ENCODE data around the gene NECAB2. TPM values are rescaled to one million over a fixed set of nuclear protein-coding genes. Genes with fewer than 3 reads are reported as not detected.

NECAB2 gene
- total and polyA plus RNA-seq, 2 experiments from 2014 or later, result 1.6 to 5.1 TPM

DNA sequence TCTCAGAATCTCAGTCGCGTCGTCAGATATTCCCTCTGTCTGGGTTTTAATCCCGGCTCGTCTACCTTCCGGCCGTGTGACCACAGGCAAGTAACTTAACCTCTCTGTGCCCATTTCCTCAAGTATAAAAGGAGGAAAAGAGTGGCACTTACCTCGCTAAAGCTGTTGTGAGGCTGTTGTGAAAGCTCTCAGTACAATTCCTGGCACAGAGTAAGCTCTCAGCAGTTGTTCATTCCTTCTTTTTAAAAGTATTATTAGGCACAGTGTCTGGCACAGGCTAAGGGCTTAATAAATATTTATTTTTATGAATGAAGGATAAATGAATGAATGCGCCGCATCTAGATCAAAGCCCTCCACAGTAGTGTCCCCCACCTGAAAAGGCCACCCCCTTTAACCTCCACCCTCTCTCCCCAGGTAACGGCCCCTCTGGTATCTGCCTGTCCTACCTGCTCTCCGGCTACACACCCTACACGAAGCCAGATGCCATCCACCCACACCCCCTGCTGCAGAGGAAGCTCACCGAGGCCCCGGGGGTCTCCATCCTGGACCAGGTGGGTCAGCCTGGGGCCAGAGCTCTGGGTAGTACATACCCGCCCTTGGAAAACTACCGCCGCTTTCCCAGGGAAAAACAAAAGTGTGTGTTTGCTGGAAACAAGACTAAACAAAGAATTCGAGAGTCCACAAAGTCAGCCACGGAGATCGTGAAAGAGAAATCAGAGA, 9.0 kb upstream of the NECAB2 start (continued):
- TF ChIP-seq ZNF331 (CRISPR knock-in tag; IDR thresholded peaks at IDR 0.05; ENCODE audit: low read depth) (no peak), EZH2 (IDR thresholded peaks at IDR 0.05; ENCODE audit: low read depth, unreplicated experiment) (no peak)

- Mint-ChIP-seq H3K9me3 (no peaks in the 10 kb centered on the region), H3K27ac (no peak overlapping the region), H3K4me3 (no peak overlapping the region), H3K27me3 (ENCODE audit: insufficient read depth, low read depth, poor library complexity) (no peaks in the 10 kb centered on the region), H3K36me3 (ENCODE audit: low read depth) (no peaks in the 10 kb centered on the region), H3K4me1 (no peaks in the 10 kb centered on the region)
- Histone ChIP-seq H3K4me3 (no peak overlapping the region), H4K20me1 (replicated peaks; ENCODE audit: insufficient read depth) (no peaks in the 10 kb centered on the region), H3K4me2 (no peak overlapping the region), H3K36me3 (ENCODE audit: insufficient read depth) (no peaks in the 10 kb centered on the region), H3K27me3 (ENCODE audit: insufficient read depth) (no peaks in the 10 kb centered on the region), H3K4me1 (ENCODE audit: insufficient read depth) (no peaks in the 10 kb centered on the region), H2AFZ (no peak overlapping the region), H3F3A (replicated peaks; ENCODE audit: low read depth) (no peaks in the 10 kb centered on the region), H3K79me2 (replicated peaks; ENCODE audit: insufficient read depth) (no peaks in the 10 kb centered on the region), H3K9me2 (ENCODE audit: insufficient read depth) (no peaks in the 10 kb centered on the region), H3K27ac (ENCODE audit: low read depth) (no peak overlapping the region)
- DNase-seq (ENCODE audit: low spot score), result no peak
- no peak for ATAC-seq
- TF ChIP-seq REST (IDR thresholded peaks at IDR 0.05; ENCODE audit: unreplicated experiment) (no peak), EZH2 (IDR thresholded peaks at IDR 0.05; ENCODE audit: low read depth, unreplicated experiment) (no peak), POLR2AphosphoS5 (IDR thresholded peaks at IDR 0.05; ENCODE audit: low read depth) (no peak)
Measured at GRCh38 chr16:83959656-83960434, 8.2 kb upstream of the NECAB2 start.

GRCh38 chr16:83960521-83961249, 7.4 kb upstream of the NECAB2 start:
- H3F3A ChIP-seq (replicated peaks; ENCODE audit: low read depth), result no peaks in the 10 kb centered on the region
- no peaks in the 10 kb centered on the region for H3K4me1 ChIP-seq (ENCODE audit: insufficient read depth)
- Mint-ChIP-seq H3K27me3 (ENCODE audit: insufficient read depth, low read depth, poor library complexity) (peaks cover 2% of the 10 kb centered on the region), H3K4me3 (no peak overlapping the region), H3K4me1 (no peaks in the 10 kb centered on the region), H3K27ac (no peak overlapping the region), H3K9me3 (no peaks in the 10 kb centered on the region), H3K36me3 (ENCODE audit: low read depth) (no peaks in the 10 kb centered on the region)
- no peaks in the 10 kb centered on the region for H3K36me3 ChIP-seq (ENCODE audit: insufficient read depth)
- H2AFZ ChIP-seq, result no peak overlapping the region
- ATAC-seq (no peak), DNase-seq (ENCODE audit: low spot score) (no peak)
- no peak overlapping the region for H3K27ac ChIP-seq (ENCODE audit: low read depth)
- no peaks in the 10 kb centered on the region for H4K20me1 ChIP-seq (replicated peaks; ENCODE audit: insufficient read depth)
- H3K79me2 ChIP-seq (replicated peaks; ENCODE audit: insufficient read depth), result no peaks in the 10 kb centered on the region
- H3K4me2 ChIP-seq, result no peak overlapping the region
- no peak for TF ChIP-seq ETS1 (IDR thresholded peaks at IDR 0.05)
- H3K27me3 ChIP-seq (ENCODE audit: insufficient read depth), result no peaks in the 10 kb centered on the region
- H3K9me2 ChIP-seq (ENCODE audit: insufficient read depth), result no peaks in the 10 kb centered on the region
- H3K4me3 ChIP-seq, result no peak overlapping the region

All from GM23338 (cell line).